RWPE2 (cell line): Measurements from ENCODE around the gene GLRA3.
A peak's percentile ranks its signal among the peaks of the same experiment; 100 is the strongest.

ENCODE experiments used
- ATAC-seq: fragments of 200-7000 bp; cut with Tn5 transposase; 3 replicates; pipeline ENCODE4 v1.9.1; 2021; ENCODE audit warnings: low read depth
- DNase-seq: peaks from one replicate; pipeline ENCODE4 v3.0.0-alpha.2; 2020; ENCODE audit warnings: low spot score
- H3K27ac ChIP-seq: fragments of 450-650 bp; 2 replicates; pipeline ENCODE4 v1.5.1; 2017; ENCODE audit warnings: mild to moderate bottlenecking; ENCODE audit not compliant: poor library complexity, severe bottlenecking
- H3K27me3 ChIP-seq: fragments of 250-450 bp; sonication (Bioruptor Pico); 2 replicates; pipeline ENCODE4 v1.5.1; 2021; ENCODE audit warnings: mild to moderate bottlenecking, moderate library complexity; ENCODE audit not compliant: insufficient read depth, poor library complexity, severe bottlenecking
- H3K36me3 ChIP-seq: fragments of 250-450 bp; sonication (Bioruptor Pico); 2 replicates; pipeline ENCODE4 v1.5.1; 2020; ENCODE audit warnings: low read depth, mild to moderate bottlenecking, moderate library complexity
- H3K4me1 ChIP-seq: fragments of 250-450 bp; sonication (Bioruptor Pico); 2 replicates; pipeline ENCODE4 v1.5.1; 2021; ENCODE audit warnings: mild to moderate bottlenecking, moderate library complexity; ENCODE audit not compliant: insufficient read depth, poor library complexity, severe bottlenecking
- H3K4me3 ChIP-seq: fragments of 250-450 bp; sonication (Bioruptor Pico); 2 replicates; pipeline ENCODE4 v1.5.1; 2021; ENCODE audit warnings: mild to moderate bottlenecking, moderate library complexity; ENCODE audit not compliant: severe bottlenecking
- H3K9me3 ChIP-seq: fragments of 250-450 bp; sonication (Bioruptor Pico); 2 replicates; pipeline ENCODE4 v1.5.1; 2021; ENCODE audit warnings: mild to moderate bottlenecking, moderate library complexity; ENCODE audit not compliant: severe bottlenecking
- CTCF ChIP-seq: fragments of 450-650 bp; IDR thresholded peaks from one replicate; pipeline ENCODE4 v1.5.1; 2017; ENCODE audit warnings: mild to moderate bottlenecking, moderate library complexity; ENCODE audit not compliant: poor library complexity, severe bottlenecking

GLRA3 gene

GRCh38 chr4:174752026-174752425 lies 77.0 kb downstream of the GLRA3 start:
- Histone ChIP-seq H3K4me3 (no peak overlapping the region), H3K4me1 (no peaks in the 10 kb centered on the region), H3K36me3 (no peaks in the 10 kb centered on the region), H3K9me3 (no peaks in the 10 kb centered on the region), H3K27ac (no peak overlapping the region), H3K27me3 (no peaks in the 10 kb centered on the region)
- no peak for DNase-seq
- no peak for TF ChIP-seq CTCF
- no peak for ATAC-seq

GRCh38 chr4:174749091-174749490 lies 80.0 kb downstream of the GLRA3 start:
- H3K27me3 ChIP-seq: no peaks in the 10 kb centered on the region
- H3K4me1 ChIP-seq: no peaks in the 10 kb centered on the region
- no peaks in the 10 kb centered on the region for H3K9me3 ChIP-seq
- no peak for ATAC-seq
- no peak overlapping the region for H3K27ac ChIP-seq
- no peaks in the 10 kb centered on the region for H3K36me3 ChIP-seq
- no peak for DNase-seq
- no peak overlapping the region for H3K4me3 ChIP-seq
- no peak for TF ChIP-seq CTCF

GRCh38 chr4:174746710-174747109 lies 82.3 kb downstream of the GLRA3 start:
- ATAC-seq (no peak), DNase-seq (no peak)
- Histone ChIP-seq H3K9me3 (no peaks in the 10 kb centered on the region), H3K4me1 (no peaks in the 10 kb centered on the region), H3K27me3 (no peaks in the 10 kb centered on the region), H3K36me3 (no peaks in the 10 kb centered on the region), H3K4me3 (no peak overlapping the region), H3K27ac (no peak overlapping the region)
- TF ChIP-seq CTCF: no peak

- Histone ChIP-seq H3K27ac (no peak overlapping the region), H3K4me3 (no peak overlapping the region), H3K9me3 (no peaks in the 10 kb centered on the region), H3K27me3 (no peaks in the 10 kb centered on the region), H3K4me1 (no peaks in the 10 kb centered on the region), H3K36me3 (no peaks in the 10 kb centered on the region)
- no peak for ATAC-seq
- DNase-seq: no peak
- no peak for TF ChIP-seq CTCF
Measured at GRCh38 chr4:174742561-174742960, 86.5 kb downstream of the GLRA3 start.

- TF ChIP-seq CTCF: no peak
- ATAC-seq (0 out of 3 replicates have a peak, but pooled peaks have one; percentile 21), DNase-seq (no peak)
- Histone ChIP-seq H3K36me3 (no peaks in the 10 kb centered on the region), H3K9me3 (no peaks in the 10 kb centered on the region), H3K27ac (no peak overlapping the region), H3K4me1 (no peaks in the 10 kb centered on the region), H3K27me3 (no peaks in the 10 kb centered on the region), H3K4me3 (no peak overlapping the region)
Measured at GRCh38 chr4:174739576-174739975, 89.5 kb downstream of the GLRA3 start.
